AG09319 (cell line): ENCODE data around the gene LINGO3.

Source experiments
- DNase-seq: peaks from one replicate; pipeline ENCODE4 v3.0.0-alpha.2; 2010; ENCODE audit warnings: low read depth; ENCODE audit errors: extremely low read depth
- TF ChIP-seq, protein P1 (sequence below): IDR thresholded peaks from 2 replicates; pipeline ENCODE4 v1.5.1; 2011; ENCODE audit warnings: low read depth, mild to moderate bottlenecking, inconsistent platforms, low read length, moderate library complexity

The LINGO3 gene, protein sequence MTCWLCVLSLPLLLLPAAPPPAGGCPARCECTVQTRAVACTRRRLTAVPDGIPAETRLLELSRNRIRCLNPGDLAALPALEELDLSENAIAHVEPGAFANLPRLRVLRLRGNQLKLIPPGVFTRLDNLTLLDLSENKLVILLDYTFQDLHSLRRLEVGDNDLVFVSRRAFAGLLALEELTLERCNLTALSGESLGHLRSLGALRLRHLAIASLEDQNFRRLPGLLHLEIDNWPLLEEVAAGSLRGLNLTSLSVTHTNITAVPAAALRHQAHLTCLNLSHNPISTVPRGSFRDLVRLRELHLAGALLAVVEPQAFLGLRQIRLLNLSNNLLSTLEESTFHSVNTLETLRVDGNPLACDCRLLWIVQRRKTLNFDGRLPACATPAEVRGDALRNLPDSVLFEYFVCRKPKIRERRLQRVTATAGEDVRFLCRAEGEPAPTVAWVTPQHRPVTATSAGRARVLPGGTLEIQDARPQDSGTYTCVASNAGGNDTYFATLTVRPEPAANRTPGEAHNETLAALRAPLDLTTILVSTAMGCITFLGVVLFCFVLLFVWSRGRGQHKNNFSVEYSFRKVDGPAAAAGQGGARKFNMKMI

GRCh38 chr19:2308114-2308556 is at the start of gene LINGO3:
Gene LINGO3 (minus strand): TSS chr19:2308154. CDS start chr19:2291776, 16,378 bp downstream.
- no peak for DNase-seq
- TF ChIP-seq, protein P1, sequence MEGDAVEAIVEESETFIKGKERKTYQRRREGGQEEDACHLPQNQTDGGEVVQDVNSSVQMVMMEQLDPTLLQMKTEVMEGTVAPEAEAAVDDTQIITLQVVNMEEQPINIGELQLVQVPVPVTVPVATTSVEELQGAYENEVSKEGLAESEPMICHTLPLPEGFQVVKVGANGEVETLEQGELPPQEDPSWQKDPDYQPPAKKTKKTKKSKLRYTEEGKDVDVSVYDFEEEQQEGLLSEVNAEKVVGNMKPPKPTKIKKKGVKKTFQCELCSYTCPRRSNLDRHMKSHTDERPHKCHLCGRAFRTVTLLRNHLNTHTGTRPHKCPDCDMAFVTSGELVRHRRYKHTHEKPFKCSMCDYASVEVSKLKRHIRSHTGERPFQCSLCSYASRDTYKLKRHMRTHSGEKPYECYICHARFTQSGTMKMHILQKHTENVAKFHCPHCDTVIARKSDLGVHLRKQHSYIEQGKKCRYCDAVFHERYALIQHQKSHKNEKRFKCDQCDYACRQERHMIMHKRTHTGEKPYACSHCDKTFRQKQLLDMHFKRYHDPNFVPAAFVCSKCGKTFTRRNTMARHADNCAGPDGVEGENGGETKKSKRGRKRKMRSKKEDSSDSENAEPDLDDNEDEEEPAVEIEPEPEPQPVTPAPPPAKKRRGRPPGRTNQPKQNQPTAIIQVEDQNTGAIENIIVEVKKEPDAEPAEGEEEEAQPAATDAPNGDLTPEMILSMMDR = no peak

GRCh38 chr19:2356036-2356646 is 48.2 kb upstream of the LINGO3 start:
- TF ChIP-seq, protein P1 = no peak
- DNase-seq = no peak

DNA sequence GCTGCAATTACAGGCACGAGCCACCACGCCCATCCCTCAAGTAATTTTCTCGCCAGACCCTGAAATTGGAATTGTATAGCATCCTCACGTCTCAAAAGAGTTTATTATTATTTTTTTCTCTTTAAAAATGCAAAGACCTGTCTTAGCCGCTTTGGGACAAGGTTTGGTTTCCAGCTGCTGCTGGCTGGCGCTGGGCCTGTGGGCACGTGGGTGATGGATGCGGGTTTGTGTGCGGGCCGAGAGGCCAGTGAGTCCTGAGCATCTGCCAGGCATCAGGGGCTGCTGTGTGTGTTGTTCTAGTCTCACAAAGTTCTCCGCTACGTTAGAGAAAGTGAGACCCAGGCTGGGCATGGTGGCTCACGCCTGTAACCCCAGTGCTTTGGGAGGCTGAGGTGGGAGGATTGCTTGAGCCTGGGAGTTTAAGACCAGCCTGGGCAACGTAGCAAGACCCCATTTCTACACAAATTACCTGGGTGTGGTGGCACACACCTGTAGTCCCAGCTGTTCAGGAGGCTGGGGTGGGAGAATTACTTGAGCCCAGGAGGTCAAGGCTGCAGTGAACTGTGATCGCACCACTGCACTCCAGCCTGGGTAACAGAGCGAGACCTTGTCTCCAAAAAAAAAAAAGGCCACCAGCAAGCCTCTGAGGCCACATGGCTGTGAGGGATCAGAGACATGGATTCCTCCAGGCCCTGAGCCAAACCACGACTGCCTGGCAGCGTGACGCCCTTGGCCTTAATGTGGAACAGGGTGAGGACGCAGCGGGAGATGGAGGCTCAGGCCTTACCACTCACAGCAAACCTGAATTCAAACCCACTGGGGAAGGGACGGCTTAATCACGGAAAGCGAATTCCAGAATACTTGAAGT is 47.4 kb upstream of the LINGO3 start:
- TF ChIP-seq, protein P1 = no peak
- DNase-seq = no peak

- no peak for DNase-seq
- TF ChIP-seq, protein P1 = no peak
Measured at GRCh38 chr19:2354670-2355069, 46.7 kb upstream of the LINGO3 start.

DNA sequence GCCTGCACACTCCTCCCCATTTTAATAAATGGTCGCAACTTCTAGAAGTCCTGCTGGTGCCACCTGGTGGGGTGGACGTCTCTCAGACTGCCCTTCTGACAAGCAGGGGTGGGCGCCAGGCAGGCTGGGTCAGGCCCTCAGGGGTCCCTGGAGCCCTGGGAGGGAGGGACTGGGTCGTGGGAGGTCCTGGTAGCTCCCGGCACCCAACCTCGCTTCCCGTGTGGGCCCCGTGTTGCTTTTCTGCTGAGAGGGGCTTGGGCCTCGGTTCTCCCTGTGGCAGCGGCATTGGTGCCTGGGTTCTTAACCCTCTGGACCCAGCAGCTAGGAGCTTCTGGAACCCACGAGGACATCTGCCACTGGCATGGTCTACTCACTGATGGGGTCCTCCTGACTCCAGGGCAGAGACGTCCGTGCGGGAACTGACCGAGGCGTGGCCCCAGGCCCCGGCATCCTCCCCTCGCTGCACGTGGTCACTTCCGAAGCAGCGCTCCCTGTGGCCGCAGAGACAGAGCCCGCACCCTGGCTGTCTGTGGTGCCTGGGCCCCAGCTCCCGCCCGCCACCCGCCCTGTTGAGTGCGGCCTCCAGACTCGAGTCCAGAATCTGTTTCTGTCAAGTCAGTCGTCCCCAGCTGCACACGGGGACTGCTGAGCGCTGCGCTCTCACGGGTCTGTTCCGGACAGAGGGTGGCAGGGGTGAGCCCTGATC is 46.1 kb upstream of the LINGO3 start:
- DNase-seq = no peak

More for the DNA sequence above, 46.1 kb upstream of the LINGO3 start:
- TF ChIP-seq, protein P1 = no peak
